ENCODE results near the gene TM7SF2. TPM values are rescaled to one million over a fixed set of nuclear protein-coding genes. Genes with fewer than 3 reads are reported as not detected.

TM7SF2 gene
- total and polyA plus RNA-seq, 2 of the 13 experiments (the other 11 are each of a cell fraction or from before 2014, with no cell fraction given): 56.0 to 66.9 TPM

DNA sequence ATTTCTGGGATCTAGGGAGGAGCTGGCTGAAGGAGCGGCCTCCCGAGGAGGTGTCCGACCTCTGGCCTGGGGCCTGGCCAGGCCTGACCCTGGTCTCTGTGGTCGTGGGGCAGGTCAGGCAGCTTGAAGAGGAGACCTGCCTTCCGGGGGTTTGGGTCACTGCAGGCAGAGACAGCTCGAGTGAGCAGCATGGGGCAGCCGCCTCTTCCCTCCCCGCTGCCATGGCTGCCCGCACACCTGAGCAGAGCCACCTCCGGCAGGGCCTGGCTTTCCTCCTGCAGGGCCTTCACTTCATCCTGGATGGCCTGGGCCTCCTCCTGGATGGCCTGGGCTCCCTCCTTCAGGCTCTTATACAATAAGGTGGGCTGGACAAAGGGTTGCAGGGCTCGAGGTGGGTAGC lies 45.4 kb upstream of the TM7SF2 start (continued):
- TF ChIP-seq ZBTB21 (CRISPR knock-in tag; IDR thresholded peaks at IDR 0.05) (no peak), ZNF644 (CRISPR knock-in tag; IDR thresholded peaks at IDR 0.05; ENCODE audit: low read depth) (no peak), MAFG (CRISPR knock-in tag; IDR thresholded peaks at IDR 0.05) (no peak), RXRA (CRISPR knock-in tag; IDR thresholded peaks at IDR 0.05) (peak; percentile 25; the same call in 1 of the 2 replicates), ZNF670 (CRISPR knock-in tag; IDR thresholded peaks at IDR 0.05; ENCODE audit: borderline replicate concordance) (no peak), BORCS8-MEF2B (CRISPR knock-in tag; IDR thresholded peaks at IDR 0.05) (0 out of 2 replicates have a peak, but pooled peaks have one; percentile 26), GABPB1 (CRISPR knock-in tag; IDR thresholded peaks at IDR 0.05) (peak; percentile 55; the same call in 1 of the 2 replicates), ZNF468 (CRISPR knock-in tag; IDR thresholded peaks at IDR 0.05) (no peak), ZNF781 (CRISPR knock-in tag; IDR thresholded peaks at IDR 0.05; ENCODE audit: borderline replicate concordance, not compliant biosample characterization) (no peak)
- TF ChIP-seq, protein P1, sequence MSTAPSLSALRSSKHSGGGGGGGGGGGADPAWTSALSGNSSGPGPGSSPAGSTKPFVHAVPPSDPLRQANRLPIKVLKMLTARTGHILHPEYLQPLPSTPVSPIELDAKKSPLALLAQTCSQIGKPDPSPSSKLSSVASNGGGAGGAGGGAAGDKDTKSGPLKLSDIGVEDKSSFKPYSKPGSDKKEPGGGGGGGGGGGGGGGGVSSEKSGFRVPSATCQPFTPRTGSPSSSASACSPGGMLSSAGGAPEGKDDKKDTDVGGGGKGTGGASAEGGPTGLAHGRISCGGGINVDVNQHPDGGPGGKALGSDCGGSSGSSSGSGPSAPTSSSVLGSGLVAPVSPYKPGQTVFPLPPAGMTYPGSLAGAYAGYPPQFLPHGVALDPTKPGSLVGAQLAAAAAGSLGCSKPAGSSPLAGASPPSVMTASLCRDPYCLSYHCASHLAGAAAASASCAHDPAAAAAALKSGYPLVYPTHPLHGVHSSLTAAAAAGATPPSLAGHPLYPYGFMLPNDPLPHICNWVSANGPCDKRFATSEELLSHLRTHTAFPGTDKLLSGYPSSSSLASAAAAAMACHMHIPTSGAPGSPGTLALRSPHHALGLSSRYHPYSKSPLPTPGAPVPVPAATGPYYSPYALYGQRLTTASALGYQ (CRISPR knock-in tag; IDR thresholded peaks at IDR 0.05): no peak

DNA sequence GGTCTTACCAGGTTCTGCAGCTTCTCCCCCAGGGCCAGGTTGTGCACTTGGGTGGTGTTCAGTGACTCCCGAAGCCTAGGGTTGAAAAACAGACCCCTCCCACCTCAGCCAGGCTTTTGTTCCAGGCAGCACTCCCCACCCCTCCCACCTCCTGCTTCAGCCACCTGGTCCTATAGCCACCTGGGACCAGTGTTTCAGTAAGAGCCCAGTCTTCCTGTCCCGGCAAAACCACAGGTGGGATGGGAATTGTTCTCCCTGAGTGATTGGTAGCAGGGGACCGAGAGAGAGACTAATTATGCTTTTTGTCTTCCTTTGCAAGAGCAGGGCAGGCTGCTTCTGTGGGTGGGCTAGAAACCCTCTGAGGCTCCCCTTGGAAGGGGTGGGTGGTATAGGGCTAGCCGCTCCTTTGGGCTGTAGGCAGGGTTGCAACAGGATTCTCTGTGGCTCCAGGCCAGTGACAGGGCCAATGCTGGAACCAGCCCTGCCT lies 44.8 kb upstream of the TM7SF2 start:
- DNase-seq (ENCODE audit: low spot score) (no peak), ATAC-seq (peak; percentile 26), FAIRE-seq (peak; percentile 8)
- no peaks in the 10 kb centered on the region for H3K79me2 ChIP-seq (ENCODE audit: insufficient read depth, low read length)
- H3K27ac ChIP-seq (ENCODE audit: extremely low read length, insufficient read depth, low read length): peak overlapping the region; percentile 59
- H3K4me2 ChIP-seq (ENCODE audit: low read depth, low read length): peak overlapping the region; percentile 87
- WGBS (ENCODE audit: low lambda C conversion rate): 36% methylated on average over 3 of the region's 4 CpGs
- in situ Hi-C loops (cut with HindIII; ENCODE audit: extremely low pct_ligation_motif_present, low pct_unique_long_range_greater_than_20kb) (loop anchor here (5.0 kb wide), 1 partner anchor 40 kb away; the partner anchor contains the start of gene SNX15), intact Hi-C loops (cut with micrococcal nuclease; ENCODE audit: unreplicated experiment) (no loop called here)
- POLR2A ChIA-PET: interaction anchor here (1.2 to 2.2 kb wide), 11 partner anchors 9 to 356 kb away, joined by 4 to 10 read pairs (median 5); partner anchors contain the start of genes ARL2, NEAT1, SAC3D1 and TM7SF2
- H3K9me3 ChIP-seq (ENCODE audit: low read length): no peaks in the 10 kb centered on the region
- peaks cover 39% of the 10 kb centered on the region for H3K4me1 ChIP-seq (ENCODE audit: insufficient read depth, low read length)
- peak overlapping the region; percentile 65 to 79 (median 67) for H3K4me3 ChIP-seq (replicated peaks in 1 of 3; ENCODE audit: insufficient read depth in 1 of 3, low read depth in 2 of 3, low read length in 3 of 3)
- H3K27me3 ChIP-seq (ENCODE audit: control insufficient read depth in 1 of 2, insufficient read depth in 2 of 2, low read length in 2 of 2): no peaks in the 10 kb centered on the region
- BruUV-seq (replicated peaks): no TSS peak
- H3K36me3 ChIP-seq (replicated peaks in 1 of 2; ENCODE audit: control insufficient read depth in 1 of 2, insufficient read depth in 2 of 2, low read length in 2 of 2): no peaks in the 10 kb centered on the region
- H2AFZ ChIP-seq (ENCODE audit: low read length): no peak overlapping the region
- peak overlapping the region; percentile 74 for H3K9ac ChIP-seq (ENCODE audit: insufficient read depth, low read depth, low read length)
- CTCF ChIA-PET (ENCODE audit: low intra/inter-chr PET ratio, low total read pairs): no interaction called here
- no peaks in the 10 kb centered on the region for H4K20me1 ChIP-seq (ENCODE audit: insufficient read depth, low read length)
- TF ChIP-seq FOSL1 (CRISPR knock-in tag; IDR thresholded peaks at IDR 0.05; ENCODE audit: borderline replicate concordance) (no peak), ZNF329 (CRISPR knock-in tag; IDR thresholded peaks at IDR 0.05; ENCODE audit: low read depth) (0 out of 2 replicates have a peak, but pooled peaks have one; percentile 29), NR3C1 (CRISPR knock-in tag; IDR thresholded peaks at IDR 0.05) (no peak), ATF7 (IDR thresholded peaks at IDR 0.05) (no peak), ATF7 (CRISPR knock-in tag; IDR thresholded peaks at IDR 0.05) (no peak), ZNF879 (CRISPR knock-in tag; IDR thresholded peaks at IDR 0.05) (no peak), ZNF430 (CRISPR knock-in tag; IDR thresholded peaks at IDR 0.05) (no peak), SOX6 (IDR thresholded peaks at IDR 0.05) (no peak), SOX6 (CRISPR knock-in tag; IDR thresholded peaks at IDR 0.05) (0 out of 2 replicates have a peak, but pooled peaks have one; percentile 19)
- TF ChIP-seq, protein P2, sequence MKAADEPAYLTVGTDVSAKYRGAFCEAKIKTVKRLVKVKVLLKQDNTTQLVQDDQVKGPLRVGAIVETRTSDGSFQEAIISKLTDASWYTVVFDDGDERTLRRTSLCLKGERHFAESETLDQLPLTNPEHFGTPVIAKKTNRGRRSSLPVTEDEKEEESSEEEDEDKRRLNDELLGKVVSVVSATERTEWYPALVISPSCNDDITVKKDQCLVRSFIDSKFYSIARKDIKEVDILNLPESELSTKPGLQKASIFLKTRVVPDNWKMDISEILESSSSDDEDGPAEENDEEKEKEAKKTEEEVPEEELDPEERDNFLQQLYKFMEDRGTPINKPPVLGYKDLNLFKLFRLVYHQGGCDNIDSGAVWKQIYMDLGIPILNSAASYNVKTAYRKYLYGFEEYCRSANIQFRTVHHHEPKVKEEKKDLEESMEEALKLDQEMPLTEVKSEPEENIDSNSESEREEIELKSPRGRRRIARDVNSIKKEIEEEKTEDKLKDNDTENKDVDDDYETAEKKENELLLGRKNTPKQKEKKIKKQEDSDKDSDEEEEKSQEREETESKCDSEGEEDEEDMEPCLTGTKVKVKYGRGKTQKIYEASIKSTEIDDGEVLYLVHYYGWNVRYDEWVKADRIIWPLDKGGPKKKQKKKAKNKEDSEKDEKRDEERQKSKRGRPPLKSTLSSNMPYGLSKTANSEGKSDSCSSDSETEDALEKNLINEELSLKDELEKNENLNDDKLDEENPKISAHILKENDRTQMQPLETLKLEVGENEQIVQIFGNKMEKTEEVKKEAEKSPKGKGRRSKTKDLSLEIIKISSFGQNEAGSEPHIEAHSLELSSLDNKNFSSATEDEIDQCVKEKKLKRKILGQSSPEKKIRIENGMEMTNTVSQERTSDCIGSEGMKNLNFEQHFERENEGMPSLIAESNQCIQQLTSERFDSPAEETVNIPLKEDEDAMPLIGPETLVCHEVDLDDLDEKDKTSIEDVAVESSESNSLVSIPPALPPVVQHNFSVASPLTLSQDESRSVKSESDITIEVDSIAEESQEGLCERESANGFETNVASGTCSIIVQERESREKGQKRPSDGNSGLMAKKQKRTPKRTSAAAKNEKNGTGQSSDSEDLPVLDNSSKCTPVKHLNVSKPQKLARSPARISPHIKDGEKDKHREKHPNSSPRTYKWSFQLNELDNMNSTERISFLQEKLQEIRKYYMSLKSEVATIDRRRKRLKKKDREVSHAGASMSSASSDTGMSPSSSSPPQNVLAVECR (CRISPR knock-in tag; IDR thresholded peaks at IDR 0.05; ENCODE audit: borderline replicate concordance): 0 out of 2 replicates have a peak, but pooled peaks have one; percentile 15

Measured in HepG2 (cell line).